Hematopoietic multipotent progenitor cell treated with erythropoietin and hydrocortisone succinate and interleukin-3 and kit ligand, for 17 days (in vitro differentiated cells): Measurements from ENCODE around the gene VLDLR.
"Not testable (repeated sequence)": the region's sequence is repeated elsewhere in the genome, so short reads cannot be mapped to it uniquely, and the experiment has no call there.

Source experiments
- DNase-seq: peaks from one replicate; pipeline ENCODE4 v3.0.0-alpha.2; 2015; ENCODE audit warnings: low spot score

The VLDLR gene

DNA sequence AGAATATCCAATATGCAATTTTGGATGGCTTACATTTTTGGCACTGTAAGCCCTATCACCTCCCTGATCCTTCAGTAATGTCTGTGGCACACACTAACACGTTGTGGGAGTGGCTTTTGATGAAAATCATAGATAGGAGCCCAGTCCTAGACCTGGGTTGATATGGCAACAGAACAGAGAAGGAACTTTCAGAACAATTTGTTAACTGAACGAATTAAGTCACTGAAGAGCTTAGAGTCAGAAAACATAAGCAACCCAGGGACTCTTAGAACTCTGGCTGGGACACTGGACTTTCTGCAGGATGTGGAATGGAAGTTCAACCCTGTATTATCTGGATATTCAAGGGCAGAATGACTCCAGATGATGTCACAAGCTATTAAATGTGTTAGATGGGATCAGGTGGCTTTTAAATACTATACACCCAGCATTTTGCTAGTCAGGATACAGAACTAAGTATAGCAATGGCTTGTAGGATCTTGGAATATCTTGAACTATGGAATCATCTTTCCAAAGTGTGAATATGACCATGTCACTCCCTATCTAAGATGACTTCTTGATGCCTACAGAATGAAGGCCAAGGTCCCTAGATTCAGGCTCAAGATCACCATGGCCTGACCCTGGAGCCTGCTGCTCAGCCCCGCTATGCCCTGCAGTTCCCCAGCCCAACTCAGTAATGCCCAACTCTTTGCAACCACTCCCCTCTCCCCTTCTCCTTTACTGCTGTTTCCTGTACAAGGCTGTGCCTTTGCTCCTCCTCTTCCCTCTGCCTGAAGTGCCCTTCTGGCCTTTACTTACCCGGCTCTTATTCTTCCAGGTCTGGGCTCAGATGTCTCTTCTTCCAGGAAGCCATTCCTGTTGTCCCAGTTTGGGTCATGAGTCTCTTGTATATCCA, 42.8 kb downstream of the VLDLR start:
- no peak for DNase-seq

DNA sequence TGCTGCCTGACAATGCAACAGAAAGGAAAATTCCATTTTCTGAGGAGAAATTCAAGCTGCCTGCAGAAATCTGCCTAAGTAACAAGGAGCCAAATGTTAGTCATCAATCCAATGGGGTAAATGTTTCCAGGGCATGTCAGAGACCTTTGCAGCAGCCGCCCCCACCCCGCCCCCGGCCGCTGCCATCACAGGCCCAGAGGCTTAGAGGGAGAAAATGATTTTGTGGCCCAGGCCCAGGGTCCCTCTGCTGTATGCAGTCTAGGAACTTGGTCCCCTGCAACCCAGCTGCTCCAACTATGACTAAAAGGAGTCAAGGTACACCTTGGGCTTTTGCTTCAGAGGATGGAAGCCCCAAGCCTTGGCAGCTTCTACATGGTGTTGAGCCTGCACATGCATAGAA, 45.0 kb downstream of the VLDLR start:
- no peak for DNase-seq

DNA sequence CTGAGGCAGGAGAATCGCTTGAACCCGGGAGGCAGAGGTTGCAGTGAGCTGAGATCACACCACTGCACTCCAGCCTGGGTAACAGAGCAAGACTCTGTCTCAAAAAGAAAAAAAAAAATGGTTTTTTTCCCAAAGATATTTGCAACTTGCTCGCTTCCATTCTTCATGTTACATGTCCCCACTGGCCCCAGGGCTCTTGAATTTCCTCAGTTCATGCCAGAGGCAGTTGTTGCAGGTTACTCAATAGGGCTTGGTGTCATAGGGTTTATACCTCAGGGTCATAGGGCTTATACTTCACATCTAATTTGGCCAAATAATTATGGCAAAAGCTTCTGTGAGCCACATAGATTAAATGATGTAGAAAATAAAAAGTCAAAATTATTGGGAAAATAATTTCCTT, 51.6 kb downstream of the VLDLR start:
- no peak for DNase-seq

DNA sequence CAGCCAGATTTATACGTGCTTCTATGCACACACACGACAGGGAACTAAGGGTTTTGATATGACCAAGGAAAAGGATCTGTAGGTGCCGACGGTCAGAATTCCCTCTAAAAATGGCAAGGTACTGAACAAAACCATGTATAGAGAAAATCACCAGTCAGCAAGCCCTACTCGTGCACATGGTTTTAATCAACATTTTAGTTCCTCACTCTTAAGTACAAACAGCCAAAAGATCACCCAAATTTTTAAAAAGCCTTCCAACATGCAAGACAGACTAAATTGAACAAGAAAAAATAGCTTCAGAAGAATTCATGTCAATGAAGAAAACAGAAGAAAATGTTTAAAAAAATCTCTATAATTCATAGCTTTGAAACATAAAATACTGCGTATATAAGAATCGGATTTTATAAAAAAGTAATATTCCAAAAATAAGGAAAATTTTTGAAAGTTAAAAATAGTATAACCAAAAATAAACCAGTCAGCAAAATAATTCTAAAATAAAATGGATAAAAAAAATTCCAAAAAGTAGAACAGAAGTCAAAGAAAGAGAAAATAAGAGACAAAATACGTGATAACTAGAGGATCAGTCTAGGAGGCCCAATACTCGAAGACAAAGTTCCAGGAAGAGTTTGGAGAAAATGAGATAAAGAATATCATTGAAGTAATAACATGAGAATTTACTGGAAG, 52.7 kb downstream of the VLDLR start:
- no peak for DNase-seq

DNA sequence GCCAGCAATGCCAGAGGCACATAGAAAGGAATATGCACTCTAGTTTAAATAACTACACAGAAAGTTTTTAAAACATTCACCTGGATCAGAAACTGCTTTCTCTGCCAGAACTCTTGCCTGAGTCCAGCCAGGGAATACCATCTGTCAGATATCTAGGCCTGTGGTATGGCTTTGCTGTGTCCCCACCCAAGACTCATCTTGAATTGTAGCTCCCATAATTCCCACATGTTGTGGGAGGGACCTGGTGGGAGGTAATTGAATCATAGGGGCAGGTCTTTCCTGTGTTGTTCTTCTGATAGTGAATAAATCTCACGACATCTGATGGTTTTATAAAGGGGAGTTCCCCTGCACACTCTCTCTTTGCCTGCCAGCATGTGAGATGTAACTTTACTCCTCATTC, 54.2 kb downstream of the VLDLR start:
- no peak for DNase-seq

DNA sequence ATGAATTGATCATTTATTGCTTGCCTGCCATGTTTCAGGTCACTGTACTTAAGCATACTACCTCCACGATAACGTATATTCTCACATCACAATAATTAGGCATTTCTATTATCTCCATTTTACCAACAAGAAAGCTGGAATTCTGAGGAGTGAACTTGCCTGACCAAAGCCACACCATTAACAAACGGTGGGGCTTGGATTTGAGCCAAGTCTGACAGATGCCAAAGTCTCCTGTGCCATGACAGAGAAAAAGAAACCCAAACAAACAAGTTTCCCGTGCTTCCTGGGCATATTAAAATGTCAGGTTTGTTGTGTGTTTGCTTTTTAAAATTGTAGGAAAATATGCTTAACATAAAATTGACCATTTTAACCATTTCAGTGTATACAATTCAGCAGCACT, 54.9 kb downstream of the VLDLR start:
- no peak for DNase-seq

DNA sequence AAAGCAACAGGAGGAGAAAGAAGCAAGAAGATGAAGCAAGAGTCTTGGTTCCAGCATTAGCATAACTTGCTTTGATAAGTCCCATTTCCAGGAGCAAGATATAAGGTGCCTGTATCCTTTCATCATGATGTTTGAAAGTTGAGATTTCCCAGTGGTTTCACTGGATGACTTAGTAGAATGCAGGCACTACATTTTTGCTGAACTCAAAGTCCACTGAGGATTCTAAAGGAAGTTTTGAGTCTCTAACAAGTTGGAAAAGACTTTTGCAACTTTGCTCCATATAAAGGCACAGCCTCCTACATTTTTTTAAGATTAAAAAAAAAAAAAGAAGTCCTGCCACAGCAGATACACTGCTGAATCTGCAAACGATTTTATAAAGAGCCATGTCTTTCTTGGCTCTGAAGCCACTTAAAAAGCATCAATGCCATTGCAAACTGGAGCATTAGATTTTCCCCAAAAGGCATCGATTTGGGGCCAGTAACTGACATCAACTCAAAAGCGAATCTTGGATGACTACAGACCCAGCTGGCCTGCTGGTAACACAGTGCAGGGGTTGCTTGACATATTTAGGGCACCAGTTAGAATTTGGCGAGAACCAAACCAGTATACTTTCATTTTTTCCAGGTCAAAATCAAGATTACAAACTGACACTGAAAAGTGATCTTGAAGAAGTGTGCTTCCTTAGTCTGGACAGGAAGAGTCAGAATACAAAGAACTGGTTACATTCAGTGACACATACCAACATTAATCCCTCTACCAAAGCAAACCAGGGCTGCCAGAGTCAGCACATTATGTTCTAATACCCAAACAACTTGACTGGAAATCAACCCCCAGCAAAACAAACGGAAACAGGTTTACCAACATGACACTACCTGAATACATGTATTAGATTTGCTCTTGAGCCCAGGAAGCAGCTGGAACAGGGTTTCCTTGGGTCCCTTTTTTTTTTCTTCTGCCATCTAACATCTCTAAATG, 56.6 kb downstream of the VLDLR start:
- no peak for DNase-seq

DNA sequence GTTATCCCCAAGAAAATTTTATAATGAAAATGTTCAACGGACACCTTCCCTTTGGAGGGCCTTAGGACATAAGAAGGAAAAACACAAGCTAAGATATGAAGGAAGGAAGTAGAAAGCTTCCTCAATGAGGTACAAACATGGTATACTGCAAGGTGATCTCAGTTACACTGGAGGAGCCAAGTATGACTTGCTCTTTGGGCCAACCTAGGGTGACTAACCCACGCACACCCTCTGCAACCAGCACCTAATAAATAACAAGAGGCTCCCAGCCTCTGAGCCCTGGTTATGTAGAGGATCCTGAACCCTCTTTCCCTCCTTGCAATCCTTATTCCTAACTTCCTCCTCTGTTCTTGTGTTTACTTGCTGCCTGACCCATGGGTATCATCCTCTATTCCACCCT, 57.4 kb downstream of the VLDLR start:
- no peak for DNase-seq

DNA sequence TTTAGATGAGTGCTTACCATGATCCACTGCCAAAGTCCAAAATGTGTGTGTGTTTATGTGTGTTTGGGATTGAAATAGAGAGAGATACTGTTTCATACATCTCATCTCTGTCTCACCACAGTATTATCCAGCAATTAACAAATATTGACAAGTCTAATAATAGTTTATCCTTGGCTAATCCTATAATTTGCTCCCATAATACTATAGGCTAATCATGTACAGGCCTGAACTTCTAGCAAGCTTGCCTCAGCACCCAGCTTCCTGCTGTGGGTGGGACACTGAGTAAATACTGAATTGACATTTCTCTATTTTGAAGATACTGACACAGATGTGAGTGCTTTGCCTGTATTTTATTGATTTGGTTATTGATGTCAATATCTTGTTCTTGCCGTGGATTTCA, 60.4 kb downstream of the VLDLR start:
- DNase-seq: no peak

DNA sequence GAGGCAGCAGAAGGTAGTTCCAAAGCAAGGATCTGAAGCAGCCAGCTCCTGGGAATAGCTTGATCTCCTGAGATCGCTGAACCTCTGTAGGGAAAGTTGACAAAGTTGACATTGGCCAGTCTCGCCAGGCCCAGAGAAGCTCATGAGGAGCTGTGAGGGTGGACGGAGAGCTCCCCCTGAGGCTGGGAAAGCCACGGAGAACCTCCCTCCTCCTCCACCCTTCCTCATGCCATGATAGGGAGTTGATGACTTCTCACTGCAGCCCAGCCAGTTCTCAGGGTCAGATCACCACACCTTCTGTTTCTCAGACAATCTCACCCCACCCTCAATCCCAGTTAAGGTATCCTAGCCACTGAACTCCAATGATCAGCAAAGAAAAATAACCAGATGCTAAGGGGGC, 65.3 kb downstream of the VLDLR start:
- no peak for DNase-seq

DNA sequence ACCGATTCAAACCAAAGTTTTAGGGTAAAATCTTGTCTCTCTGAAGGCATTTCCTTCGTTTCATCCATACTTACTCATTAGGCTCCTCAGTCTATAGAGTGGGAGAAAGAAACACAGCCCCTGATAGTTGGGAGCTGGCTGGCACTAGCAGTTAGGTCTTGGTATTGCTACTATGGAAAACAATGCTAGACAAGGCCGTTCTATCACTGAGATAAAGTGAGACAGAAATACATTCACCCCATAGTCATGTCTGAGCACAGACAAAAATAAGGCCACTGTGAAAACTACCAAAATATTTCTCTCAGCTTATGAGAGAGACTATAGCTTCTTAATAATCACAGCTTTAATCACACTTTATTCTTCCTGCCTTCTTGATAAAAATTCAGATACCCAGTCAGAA, 67.0 kb downstream of the VLDLR start:
- DNase-seq: no peak

DNA sequence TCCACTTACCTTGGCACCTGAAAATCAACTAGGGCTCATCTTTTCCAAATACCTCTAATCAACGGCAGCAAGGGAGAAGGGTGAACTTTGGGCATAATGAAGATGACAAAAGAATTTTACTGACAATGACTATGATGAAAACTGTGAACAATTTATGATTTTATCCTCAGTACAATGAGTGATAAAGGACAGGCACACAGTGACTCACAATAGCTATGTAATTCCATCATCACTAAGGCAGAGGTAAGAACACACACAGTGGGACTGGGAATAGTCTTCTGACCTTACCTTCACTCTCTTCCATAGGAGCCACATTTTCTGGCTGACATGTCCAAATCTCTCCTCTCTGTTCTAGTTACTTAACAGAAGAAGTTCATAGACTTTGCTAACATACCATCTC, 69.6 kb downstream of the VLDLR start:
- no peak for DNase-seq

DNA sequence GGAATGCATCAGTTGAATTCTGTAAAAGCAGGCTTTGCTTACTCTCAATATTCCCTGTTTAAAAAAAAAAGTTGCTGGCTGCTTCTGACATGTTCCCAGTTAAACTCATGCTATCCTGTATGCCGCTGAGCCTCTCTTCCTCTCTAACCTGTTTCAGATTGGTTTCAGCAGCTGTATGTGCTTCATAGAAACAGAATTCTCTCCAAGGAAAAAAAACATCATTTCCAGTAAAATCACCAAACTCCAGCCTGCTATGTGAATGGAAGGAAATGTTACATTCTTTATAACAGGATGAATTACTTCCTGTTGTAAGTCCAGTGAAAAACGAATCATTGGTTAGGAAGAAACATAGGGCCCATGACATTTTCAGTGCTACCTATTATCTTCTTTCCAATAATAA, 70.0 kb downstream of the VLDLR start:
- no peak for DNase-seq

DNA sequence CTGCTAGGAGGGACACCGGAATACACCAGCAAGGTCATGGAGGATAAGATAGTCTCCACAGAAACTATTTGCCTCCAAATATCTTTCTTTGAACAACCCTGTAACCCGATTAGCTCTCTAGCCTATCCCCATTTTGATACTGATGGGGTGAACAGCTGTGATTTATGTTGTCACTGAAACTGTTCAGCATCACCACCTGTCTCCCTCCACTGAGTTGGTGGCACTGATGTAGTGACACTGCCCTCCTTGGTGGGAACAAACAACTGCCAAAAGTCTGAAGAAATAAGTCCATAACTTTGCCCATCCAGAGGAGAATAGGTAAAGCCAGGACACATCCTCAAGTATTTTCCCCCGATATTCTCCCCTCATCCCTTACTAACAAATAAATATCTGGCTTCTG, 71.5 kb downstream of the VLDLR start:
- DNase-seq: no peak

DNA sequence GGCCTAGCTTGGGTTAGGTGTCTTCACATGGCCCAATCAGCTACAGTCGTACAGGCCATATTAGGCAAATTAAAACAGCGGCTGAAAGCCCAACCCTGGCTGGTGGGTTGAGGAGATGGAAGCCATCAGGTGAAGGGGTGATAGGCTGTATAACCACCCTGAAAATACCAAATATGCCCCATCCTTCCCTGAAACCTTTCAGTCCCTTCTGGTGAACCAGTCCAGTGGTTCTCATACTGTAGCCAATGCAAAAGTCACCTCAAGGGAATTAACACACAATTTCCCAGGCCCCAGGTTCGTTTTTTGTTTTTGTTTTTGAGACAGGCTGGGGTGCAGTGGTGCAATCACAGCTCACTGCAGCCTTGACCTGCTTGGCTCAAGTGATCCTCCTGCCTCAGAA, 75.9 kb downstream of the VLDLR start:
- DNase-seq: no peak

DNA sequence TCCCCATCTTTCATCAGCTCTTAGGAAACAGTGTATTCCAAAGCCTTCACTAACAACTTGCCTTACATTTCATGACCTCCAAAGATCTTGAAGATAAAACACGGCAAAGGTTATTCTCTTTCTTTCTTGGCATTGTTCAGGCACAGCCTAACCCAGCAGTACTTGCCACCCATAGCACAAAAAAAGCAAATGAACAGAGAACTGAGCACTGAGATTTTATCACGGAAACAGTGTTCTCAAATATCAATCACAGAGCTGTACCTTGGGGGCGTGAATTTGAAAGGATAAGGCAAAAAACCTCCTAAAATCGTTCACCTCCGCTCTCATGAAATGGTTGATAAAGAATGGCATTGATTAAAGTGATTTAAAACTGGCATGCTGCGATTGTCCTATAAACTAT, 78.8 kb downstream of the VLDLR start:
- DNase-seq: no peak

DNA sequence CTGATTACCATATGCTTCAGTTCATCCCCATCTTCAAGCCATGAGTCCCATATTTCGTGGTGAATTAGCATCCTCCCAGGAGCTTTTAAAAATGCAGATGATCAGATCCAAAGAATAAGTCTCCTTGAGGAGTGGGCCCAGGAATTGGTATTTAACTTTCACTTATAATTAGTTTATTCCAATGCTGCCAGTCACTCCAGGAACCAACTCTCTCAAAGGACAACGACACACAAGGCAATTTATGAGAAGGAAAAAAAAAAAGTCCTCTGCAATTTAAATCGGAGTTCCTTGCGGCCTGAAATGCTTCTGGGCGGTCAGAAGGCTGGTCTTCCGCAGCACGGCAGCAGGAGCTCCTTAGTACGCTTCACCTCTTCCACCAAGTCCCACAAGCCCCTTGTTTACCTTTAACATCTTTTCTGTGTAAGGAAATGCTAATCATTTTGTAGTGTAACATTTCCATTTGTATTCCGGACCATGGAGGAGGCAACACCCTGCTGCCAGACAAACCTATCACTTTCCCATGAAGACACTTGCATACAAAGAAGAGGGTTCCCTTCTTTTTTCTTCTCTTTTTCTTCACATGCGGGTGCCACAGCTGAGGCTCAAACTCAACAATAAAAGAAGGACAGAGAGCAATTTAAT, 79.4 kb downstream of the VLDLR start:
- DNase-seq: no peak

DNA sequence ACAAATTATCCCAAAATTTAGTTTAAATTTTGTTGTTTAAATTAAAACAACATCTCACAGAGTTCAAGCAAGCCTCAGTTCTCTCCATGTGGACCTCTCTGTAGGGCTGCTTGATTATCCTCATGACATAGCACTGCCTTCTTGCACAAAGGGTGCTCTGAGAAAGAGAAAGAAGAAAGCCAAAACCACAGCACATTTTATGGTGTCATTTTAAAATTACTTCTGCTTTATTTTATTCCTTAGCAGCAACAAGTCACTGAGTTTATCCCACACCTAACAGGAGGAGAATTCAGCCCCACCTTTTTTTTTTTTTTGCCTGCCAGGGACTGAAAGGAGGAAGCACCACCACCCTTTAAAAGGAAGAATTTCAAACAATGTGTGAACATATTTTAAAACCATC, 82.9 kb downstream of the VLDLR start:
- DNase-seq: no peak

DNA sequence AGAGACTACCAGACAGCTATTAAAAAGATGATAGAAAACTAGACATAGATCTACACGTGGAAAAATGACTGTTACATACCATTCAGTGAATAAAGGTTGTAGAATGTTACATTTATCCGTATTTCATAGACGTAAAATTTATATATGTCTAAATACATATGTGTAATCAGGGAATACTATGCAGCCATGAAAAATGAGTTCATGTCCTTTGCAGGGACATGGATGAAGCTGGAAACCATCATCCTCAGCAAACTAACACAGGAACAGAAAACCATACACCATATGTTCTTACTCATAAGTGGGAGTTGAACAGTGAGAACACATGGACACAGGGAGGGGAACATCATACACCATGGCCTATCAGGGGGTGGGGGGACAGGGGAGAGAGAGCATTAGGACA, 85.7 kb downstream of the VLDLR start:
- DNase-seq: not testable (repeated sequence)
